ENCODE measurements around the gene MAPK8.

The MAPK8 gene

GRCh38 chr10:48389272-48389671 is 82.8 kb downstream of the MAPK8 start:
- DNase-seq = no peak

- no peak for DNase-seq
Measured at GRCh38 chr10:48389846-48390557, 83.5 kb downstream of the MAPK8 start.

- no peak for DNase-seq
Measured at GRCh38 chr10:48390558-48390871, 84.0 kb downstream of the MAPK8 start.

- DNase-seq = no peak
Measured at GRCh38 chr10:48390933-48391845, 84.7 kb downstream of the MAPK8 start.

GRCh38 chr10:48391994-48392393 is 85.5 kb downstream of the MAPK8 start:
- no peak for DNase-seq

GRCh38 chr10:48398261-48398660 is 91.8 kb downstream of the MAPK8 start:
- no peak for DNase-seq

- DNase-seq = no peak
Measured at GRCh38 chr10:48399056-48399541, 92.6 kb downstream of the MAPK8 start.

- no peak for DNase-seq
Measured at GRCh38 chr10:48399551-48399950, 93.1 kb downstream of the MAPK8 start.

- DNase-seq = no peak
Measured at GRCh38 chr10:48400129-48400849, 93.8 kb downstream of the MAPK8 start.

GRCh38 chr10:48400850-48401220 is 94.4 kb downstream of the MAPK8 start:
- no peak for DNase-seq

GRCh38 chr10:48404646-48405045 is 98.2 kb downstream of the MAPK8 start:
- no peak for DNase-seq

- DNase-seq = no peak
Measured at GRCh38 chr10:48406204-48406603, 99.7 kb downstream of the MAPK8 start.

GRCh38 chr10:48406658-48407057 is 100.2 kb downstream of the MAPK8 start:
- no peak for DNase-seq

- DNase-seq = no peak
Measured at GRCh38 chr10:48410503-48410902, 104.0 kb downstream of the MAPK8 start.

GRCh38 chr10:48411510-48411909 is 105.0 kb downstream of the MAPK8 start:
- no peak for DNase-seq

GRCh38 chr10:48412081-48412480 is 105.6 kb downstream of the MAPK8 start:
- DNase-seq = no peak

GRCh38 chr10:48412933-48413332 is 106.5 kb downstream of the MAPK8 start:
- no peak for DNase-seq

GRCh38 chr10:48414160-48414559 is 107.7 kb downstream of the MAPK8 start:
- no peak for DNase-seq

GRCh38 chr10:48414778-48415177 is 108.3 kb downstream of the MAPK8 start:
- DNase-seq = no peak

- no peak for DNase-seq
Measured at GRCh38 chr10:48416584-48417232, 110.2 kb downstream of the MAPK8 start.

- no peak for DNase-seq
Measured at GRCh38 chr10:48417374-48417773, 110.9 kb downstream of the MAPK8 start.

- DNase-seq = no peak
Measured at GRCh38 chr10:48418189-48418788, 111.8 kb downstream of the MAPK8 start.

GRCh38 chr10:48419714-48420113 is 113.2 kb downstream of the MAPK8 start:
- no peak for DNase-seq

Measured in NCI-H146 (cell line).